Keratinocyte (primary cell): Measurements from ENCODE around the gene TMEM38A.

Experiments
- CTCF ChIP-seq, 3 experiments: IDR thresholded peaks in 1 of 3; conservative IDR thresholded peaks in 1 of 3; optimal IDR thresholded peaks in 1 of 3; 2 replicates in 2 of 3; 3 replicates in 1 of 3; pipeline versions ENCODE3 to v1.5.1; 2011; ENCODE audit warnings: low read length in 3 of 3, mild to moderate bottlenecking in 3 of 3, moderate library complexity in 2 of 3, control low read depth in 1 of 3, inconsistent platforms in 1 of 3; ENCODE audit not compliant: insufficient read depth in 2 of 3; ENCODE audit errors: extremely low read depth in 1 of 3
- EZH2 ChIP-seq: IDR thresholded peaks from one replicate; pipeline ENCODE4 v1.6.1; 2012; ENCODE audit warnings: inconsistent platforms, mild to moderate bottlenecking, low read length, moderate library complexity

- TF ChIP-seq CTCF (optimal IDR thresholded peaks at IDR 0.05 in 1 of 3, IDR thresholded peaks at IDR 0.05 in 1 of 3, conservative IDR thresholded peaks at IDR 0.05 in 1 of 3; ENCODE audit: extremely low read depth in 1 of 3, insufficient read depth in 2 of 3, low read length in 3 of 3), result no peak
- TF ChIP-seq EZH2, result no peak
Measured at GRCh38 chr19:16688084-16688483, 27.1 kb downstream of the TMEM38A start.
